HFFc6 (cell line): Measurements from ENCODE around the gene CTDSP2. TPM values are rescaled to one million over a fixed set of nuclear protein-coding genes. Genes with fewer than 3 reads are reported as not detected.
"Not testable (repeated sequence)": the region's sequence is repeated elsewhere in the genome, so short reads cannot be mapped to it uniquely, and the experiment has no call there.

Experiments
- DNase-seq: peaks from one replicate; pipeline ENCODE4 v3.0.0-alpha.2; 2018
- H3K27ac Mint-ChIP-seq: 2 replicates; pipeline ENCODE4 v1.8.0; 2020; ENCODE audit warnings: mild to moderate bottlenecking, mixed read lengths
- H3K27me3 Mint-ChIP-seq: 2 replicates; pipeline ENCODE4 v1.8.0; 2021; ENCODE audit warnings: mild to moderate bottlenecking, moderate library complexity, mixed read lengths; ENCODE audit not compliant: insufficient read depth
- H3K36me3 Mint-ChIP-seq: 2 replicates; pipeline ENCODE4 v1.8.0; 2021; ENCODE audit warnings: low read depth, mixed read lengths
- H3K4me1 Mint-ChIP-seq: 2 replicates; pipeline ENCODE4 v1.8.0; 2020; ENCODE audit warnings: low read depth, mixed read lengths
- H3K4me3 Mint-ChIP-seq: 2 replicates; pipeline ENCODE4 v1.8.0; 2020; ENCODE audit warnings: mild to moderate bottlenecking, moderate library complexity, mixed read lengths
- H3K9me3 Mint-ChIP-seq: 2 replicates; pipeline ENCODE4 v1.8.0; 2020; ENCODE audit warnings: mild to moderate bottlenecking, mixed read lengths
- total RNA-seq, 6 experiments: library from RNA; stranded (reverse); fragmentation: NEBNext Ultra II Directional; extraction: Animal tissue kit (Norgen Biotek cat#: 25700); gene quantifications; 2 replicates in 1 of 6; 3 replicates in 5 of 6; pipeline ENCODE4 v1.2.3, GENCODE V29; 2021
- TF ChIP-seq, protein P1 (sequence below): fragments of 200-600 bp; sonication (generic); IDR thresholded peaks from 2 replicates; pipeline ENCODE4 v1.5.0; 2021; ENCODE audit warnings: antibody characterized with exemption, mild to moderate bottlenecking

CTDSP2 gene
- total RNA-seq, 6 experiments from 2014 or later = 99.2 to 128 (median 111) TPM

DNA sequence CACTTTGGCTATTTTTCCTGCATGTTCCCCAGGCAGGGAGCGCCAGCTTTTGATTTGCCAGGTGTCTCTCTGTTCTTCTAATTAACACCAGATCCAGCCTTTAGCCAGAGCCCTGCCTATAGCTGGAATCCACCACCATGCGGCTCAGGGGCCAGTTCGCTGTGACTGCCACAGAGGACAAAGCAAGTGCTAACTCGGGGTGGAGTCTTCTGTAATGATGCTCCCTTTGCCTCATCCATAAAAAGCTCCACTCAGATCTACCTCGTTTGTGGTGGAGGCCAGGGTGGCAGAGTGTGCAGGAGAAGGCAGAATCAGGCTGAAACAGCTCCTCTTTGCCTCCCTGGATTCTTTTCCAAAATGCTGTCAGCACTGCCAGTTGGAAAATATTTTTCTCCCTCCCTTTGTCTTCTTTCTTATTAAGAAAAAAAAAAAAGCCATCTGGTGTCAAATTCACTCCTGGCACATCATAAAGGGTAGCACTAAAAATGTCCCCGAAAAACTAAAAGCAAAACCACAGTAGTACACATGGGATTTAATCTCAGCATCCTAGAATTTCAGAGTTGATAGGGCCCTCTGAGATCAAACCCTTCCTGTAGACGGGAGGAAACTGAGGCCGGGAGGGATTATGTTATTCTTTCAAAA lies 18.0 kb upstream of the CTDSP2 start:
- Mint-ChIP-seq H3K27ac (peak overlapping the region; percentile 89), H3K27me3 (peaks cover 3% of the 10 kb centered on the region), H3K9me3 (no peaks in the 10 kb centered on the region), H3K36me3 (no peaks in the 10 kb centered on the region), H3K4me3 (peak overlapping the region; percentile 86), H3K4me1 (peaks cover 55% of the 10 kb centered on the region)
- TF ChIP-seq, protein P1, sequence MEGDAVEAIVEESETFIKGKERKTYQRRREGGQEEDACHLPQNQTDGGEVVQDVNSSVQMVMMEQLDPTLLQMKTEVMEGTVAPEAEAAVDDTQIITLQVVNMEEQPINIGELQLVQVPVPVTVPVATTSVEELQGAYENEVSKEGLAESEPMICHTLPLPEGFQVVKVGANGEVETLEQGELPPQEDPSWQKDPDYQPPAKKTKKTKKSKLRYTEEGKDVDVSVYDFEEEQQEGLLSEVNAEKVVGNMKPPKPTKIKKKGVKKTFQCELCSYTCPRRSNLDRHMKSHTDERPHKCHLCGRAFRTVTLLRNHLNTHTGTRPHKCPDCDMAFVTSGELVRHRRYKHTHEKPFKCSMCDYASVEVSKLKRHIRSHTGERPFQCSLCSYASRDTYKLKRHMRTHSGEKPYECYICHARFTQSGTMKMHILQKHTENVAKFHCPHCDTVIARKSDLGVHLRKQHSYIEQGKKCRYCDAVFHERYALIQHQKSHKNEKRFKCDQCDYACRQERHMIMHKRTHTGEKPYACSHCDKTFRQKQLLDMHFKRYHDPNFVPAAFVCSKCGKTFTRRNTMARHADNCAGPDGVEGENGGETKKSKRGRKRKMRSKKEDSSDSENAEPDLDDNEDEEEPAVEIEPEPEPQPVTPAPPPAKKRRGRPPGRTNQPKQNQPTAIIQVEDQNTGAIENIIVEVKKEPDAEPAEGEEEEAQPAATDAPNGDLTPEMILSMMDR = peak; percentile 31
- DNase-seq = peak; percentile 30

GRCh38 chr12:57863676-57864075 lies 17.1 kb upstream of the CTDSP2 start:
- H3K4me3 Mint-ChIP-seq = no peak overlapping the region
- no peaks in the 10 kb centered on the region for H3K36me3 Mint-ChIP-seq
- peaks cover 10% of the 10 kb centered on the region for H3K27me3 Mint-ChIP-seq
- H3K27ac Mint-ChIP-seq = no peak overlapping the region
- no peak for DNase-seq
- peaks cover 46% of the 10 kb centered on the region for H3K4me1 Mint-ChIP-seq
- H3K9me3 Mint-ChIP-seq = no peaks in the 10 kb centered on the region
- TF ChIP-seq, protein P1 = no peak

DNA sequence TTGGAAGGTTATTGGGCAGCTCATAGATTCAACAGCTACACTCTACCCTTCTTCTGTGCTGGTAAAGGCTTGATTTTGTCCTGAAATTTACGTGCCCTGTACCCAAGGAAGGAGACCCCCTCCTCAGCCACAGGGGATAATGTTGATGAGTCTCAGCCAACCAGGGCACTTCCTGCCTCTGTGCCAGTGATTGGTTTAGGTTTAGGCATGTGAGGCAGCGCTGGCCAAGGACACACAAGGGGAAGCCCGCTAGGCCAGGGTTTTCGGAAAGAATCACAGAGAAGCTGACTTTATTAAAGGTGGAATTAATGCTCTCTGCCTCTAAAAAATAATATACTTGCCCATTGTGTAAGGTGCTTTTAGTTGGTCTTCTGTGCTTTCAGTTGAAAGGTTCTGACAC lies 15.4 kb upstream of the CTDSP2 start:
- Mint-ChIP-seq H3K9me3 (no peaks in the 10 kb centered on the region), H3K27ac (no peak overlapping the region), H3K27me3 (peaks cover 10% of the 10 kb centered on the region), H3K4me1 (peaks cover 38% of the 10 kb centered on the region), H3K36me3 (no peaks in the 10 kb centered on the region), H3K4me3 (no peak overlapping the region)
- DNase-seq = no peak
- TF ChIP-seq, protein P1 = no peak

GRCh38 chr12:57860883-57861282 lies 14.4 kb upstream of the CTDSP2 start:
- not testable (repeated sequence) for DNase-seq, H3K4me3 Mint-ChIP-seq, H3K27ac Mint-ChIP-seq

DNA sequence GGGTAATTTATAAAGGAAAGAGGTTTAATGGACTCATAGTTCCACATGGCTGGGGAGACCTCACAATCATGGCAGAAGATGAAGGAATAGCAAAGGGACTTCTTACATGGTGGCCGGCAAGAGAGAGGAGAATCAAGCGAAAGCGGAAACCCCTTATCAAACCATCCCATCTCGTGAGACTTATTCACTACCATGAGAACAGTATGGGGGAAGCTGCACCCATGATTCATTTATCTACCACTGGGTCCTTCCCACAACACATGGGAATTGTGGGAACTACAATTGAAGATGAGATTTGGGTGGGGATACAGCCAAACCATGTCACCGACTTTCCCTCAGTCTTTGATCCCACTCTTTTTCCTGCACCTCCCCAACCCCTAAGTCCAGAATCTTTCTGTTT lies 12.6 kb upstream of the CTDSP2 start:
- no peak overlapping the region for H3K27ac Mint-ChIP-seq
- H3K9me3 Mint-ChIP-seq = no peaks in the 10 kb centered on the region; the same call in 1 of the 2 replicates
- peaks cover 4% of the 10 kb centered on the region; the same call in 1 of the 2 replicates for H3K36me3 Mint-ChIP-seq
- H3K27me3 Mint-ChIP-seq = peaks cover 12% of the 10 kb centered on the region
- TF ChIP-seq, protein P1 = no peak
- no peak overlapping the region for H3K4me3 Mint-ChIP-seq
- no peak for DNase-seq
- H3K4me1 Mint-ChIP-seq = peaks cover 25% of the 10 kb centered on the region

More at GRCh38 chr12:57860883-57861282, 14.4 kb upstream of the CTDSP2 start:
- H3K36me3 Mint-ChIP-seq, H3K9me3 Mint-ChIP-seq: not testable (repeated sequence)
- peaks cover 38% of the 10 kb centered on the region for H3K4me1 Mint-ChIP-seq
- peaks cover 12% of the 10 kb centered on the region for H3K27me3 Mint-ChIP-seq

DNA sequence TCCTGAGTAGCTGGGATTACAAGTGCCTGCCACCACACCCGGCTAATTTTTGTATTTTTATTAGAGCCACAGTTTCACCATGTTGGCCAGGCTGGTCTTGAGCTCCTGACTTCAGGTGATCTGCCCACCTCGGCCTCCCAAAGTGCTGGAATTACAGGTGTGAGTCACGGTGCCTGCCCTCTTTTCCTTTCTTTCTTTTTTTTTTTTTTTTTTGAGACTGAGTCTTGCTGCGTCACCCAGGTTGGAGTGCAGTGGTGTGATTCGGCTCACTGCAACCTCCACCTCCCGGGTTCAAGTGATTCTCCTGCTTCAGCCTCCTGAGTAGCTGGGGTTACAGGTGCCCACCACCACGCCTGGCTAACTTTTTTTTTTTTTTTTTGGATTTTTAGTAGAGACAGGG lies 11.6 kb upstream of the CTDSP2 start:
- Mint-ChIP-seq H3K27me3 (peaks cover 12% of the 10 kb centered on the region), H3K4me1 (peaks cover 24% of the 10 kb centered on the region)
- H3K4me3 Mint-ChIP-seq, H3K9me3 Mint-ChIP-seq, DNase-seq, H3K27ac Mint-ChIP-seq, H3K36me3 Mint-ChIP-seq: not testable (repeated sequence)
